Articular chondrocyte of knee joint (primary cell): Measurements from ENCODE around the gene ATG5. TPM values are rescaled to one million over a fixed set of nuclear protein-coding genes. Genes with fewer than 3 reads are reported as not detected.

Experiments used
- small RNA-seq: library from RNA; depleted of rRNA; stranded (forward); fragments of <200 nt; gene quantifications from one replicate; pipeline ENCODE3, GENCODE V24; 2012
- total RNA-seq: library from RNA; depleted of rRNA; stranded (reverse); fragments of >200 nt; gene quantifications from 2 replicates; pipeline ENCODE4 v1.2.3, GENCODE V29; 2012

The ATG5 gene
- total RNA-seq, result 45.1 and 50.2 TPM in 2 replicates

GRCh38 chr6:106325336-106326178, at the start of gene ATG5:
Gene ATG5 (minus strand): TSS chr6:106325760. CDS start chr6:106316208, 9,552 bp downstream.

GRCh38 chr6:106360410-106360988, 34.9 kb upstream of the ATG5 start, which contains the start of gene CRYBG1:
Gene CRYBG1 (plus strand): TSS chr6:106360717. CDS start chr6:106360909, 192 bp downstream.

Small RNA genes within 50 kb of the gene (small RNA-seq; reads per million reads assigned to genes)
- not detected for gene RF00015
- gene RN7SL47P, result not detected
- gene RNU6-344P, result not detected

Other genes starting within 250 kb of the ATG5 start
- 1.7 and 2.2 TPM in 2 replicates for gene PRDM1, start 239.4 kb downstream of the ATG5 start, total RNA-seq
- 1.6 and 6.1 TPM in 2 replicates for gene CRYBG1, start 35.0 kb upstream of the ATG5 start, total RNA-seq